Measurements from ENCODE around the gene EHMT1. TPM values are rescaled to one million over a fixed set of nuclear protein-coding genes. Genes with fewer than 3 reads are reported as not detected.

Gene EHMT1
- total and polyA plus RNA-seq, 2 experiments from 2014 or later: 46.0 to 47.7 TPM

- Histone ChIP-seq H3K79me2 (peaks cover 42% of the 10 kb centered on the region), H3K36me3 (replicated peaks; ENCODE audit: insufficient read depth, low read depth) (no peaks in the 10 kb centered on the region), H3K4me1 (ENCODE audit: insufficient read depth) (no peaks in the 10 kb centered on the region), H3K27me3 (no peaks in the 10 kb centered on the region), H3K9me2 (replicated peaks; ENCODE audit: insufficient read depth) (no peaks in the 10 kb centered on the region), H3K27ac (no peak overlapping the region), H3K4me3 (no peak overlapping the region), H4K20me1 (ENCODE audit: insufficient read depth, poor library complexity, severe bottlenecking) (peaks cover 8% of the 10 kb centered on the region), H3K9me3 (ENCODE audit: low read depth) (no peaks in the 10 kb centered on the region), H2AFZ (no peak overlapping the region), H3K4me2 (no peak overlapping the region)
- no peak for TF ChIP-seq CTCF (IDR thresholded peaks at IDR 0.05; ENCODE audit: poor library complexity)
- TF ChIP-seq EZH2 (IDR thresholded peaks at IDR 0.05; ENCODE audit: borderline replicate concordance): no peak
- no peak for DNase-seq (ENCODE audit: low spot score)
- 96% methylated on average over 27 of the region's 28 CpGs for WGBS (ENCODE audit: low lambda C conversion rate, missing lambda C conversion rate)
These were observed 99.0 kb downstream of the EHMT1 start for GRCh38 chr9:137717776-137718327.

GRCh38 chr9:137719194-137719593 lies 100.4 kb downstream of the EHMT1 start:
- no peak overlapping the region for H2AFZ ChIP-seq
- no peak overlapping the region for H3K27ac ChIP-seq
- 92% methylated on average over 9 of the region's 9 CpGs for WGBS (ENCODE audit: low lambda C conversion rate, missing lambda C conversion rate)
- TF ChIP-seq EZH2phosphoT487 (IDR thresholded peaks at IDR 0.05; ENCODE audit: low read depth, severe bottlenecking, unreplicated experiment) (no peak), CTCF (IDR thresholded peaks at IDR 0.05; ENCODE audit: poor library complexity) (no peak), EZH2 (IDR thresholded peaks at IDR 0.05; ENCODE audit: borderline replicate concordance) (no peak)
- no peak overlapping the region for H3K4me2 ChIP-seq
- no peaks in the 10 kb centered on the region for H3K36me3 ChIP-seq (replicated peaks; ENCODE audit: insufficient read depth, low read depth)
- no peak for DNase-seq (ENCODE audit: low spot score)
- H3K9me3 ChIP-seq (ENCODE audit: low read depth): no peaks in the 10 kb centered on the region
- H3K4me3 ChIP-seq: no peak overlapping the region
- H3K9me2 ChIP-seq (replicated peaks; ENCODE audit: insufficient read depth): no peaks in the 10 kb centered on the region
- H3K4me1 ChIP-seq (ENCODE audit: insufficient read depth): peaks cover 8% of the 10 kb centered on the region
- H4K20me1 ChIP-seq (ENCODE audit: insufficient read depth, poor library complexity, severe bottlenecking): peaks cover 19% of the 10 kb centered on the region
- H3K79me2 ChIP-seq: peaks cover 41% of the 10 kb centered on the region
- H3K27me3 ChIP-seq: no peaks in the 10 kb centered on the region

- WGBS (ENCODE audit: low lambda C conversion rate, missing lambda C conversion rate): 93% methylated on average over 26 of the region's 27 CpGs
- Histone ChIP-seq H3K27ac (no peak overlapping the region), H3K36me3 (replicated peaks; ENCODE audit: insufficient read depth, low read depth) (no peaks in the 10 kb centered on the region), H3K9me2 (replicated peaks; ENCODE audit: insufficient read depth) (no peaks in the 10 kb centered on the region), H3K9me3 (ENCODE audit: low read depth) (no peaks in the 10 kb centered on the region), H3K79me2 (peaks cover 41% of the 10 kb centered on the region), H3K27me3 (no peaks in the 10 kb centered on the region), H4K20me1 (ENCODE audit: insufficient read depth, poor library complexity, severe bottlenecking) (peaks cover 22% of the 10 kb centered on the region), H3K4me1 (ENCODE audit: insufficient read depth) (peaks cover 12% of the 10 kb centered on the region), H3K4me2 (no peak overlapping the region), H3K4me3 (no peak overlapping the region), H2AFZ (no peak overlapping the region)
- no peak for DNase-seq (ENCODE audit: low spot score)
- TF ChIP-seq CTCF (IDR thresholded peaks at IDR 0.05; ENCODE audit: poor library complexity) (no peak), EZH2 (IDR thresholded peaks at IDR 0.05; ENCODE audit: borderline replicate concordance) (no peak), EZH2phosphoT487 (IDR thresholded peaks at IDR 0.05; ENCODE audit: low read depth, severe bottlenecking, unreplicated experiment) (no peak)
These were observed 101.8 kb downstream of the EHMT1 start for GRCh38 chr9:137720571-137721110.
